ENCODE data around the gene CRLF2.

Gene CRLF2

GRCh38 chrX:1222531-1223241, 10.2 kb upstream of the CRLF2 start:
- no peak overlapping the region for H3K18ac ChIP-seq (ENCODE audit: low read length)
- H2BK15ac ChIP-seq (replicated peaks; ENCODE audit: low read depth): no peak overlapping the region
- peak overlapping the region; percentile 41 for H3K4ac ChIP-seq (ENCODE audit: low read depth, low read length)
- H2BK5ac ChIP-seq (ENCODE audit: low read length): no peak overlapping the region
- H2AK5ac ChIP-seq (ENCODE audit: low read length): peak overlapping the region; percentile 95
- no peaks in the 10 kb centered on the region for H3K27me3 ChIP-seq (ENCODE audit: insufficient read depth, low read length, poor library complexity)
- no peak overlapping the region for H3K23ac ChIP-seq (ENCODE audit: low read length)
- H3K79me1 ChIP-seq (ENCODE audit: low read length): no peaks in the 10 kb centered on the region
- H4K5ac ChIP-seq (ENCODE audit: low read length): no peak overlapping the region
- no peak overlapping the region for H3K27ac ChIP-seq (ENCODE audit: low read depth, low read length)
- H2BK120ac ChIP-seq (ENCODE audit: low read depth, low read length): no peak overlapping the region
- DNase-seq: no peak
- peaks cover 2% of the 10 kb centered on the region for H3K4me1 ChIP-seq (ENCODE audit: control insufficient read depth, low read depth, low read length)
- no peak overlapping the region for H3K9ac ChIP-seq (ENCODE audit: low read length)
- WGBS (ENCODE audit: extremely low coverage, insufficient coverage, low lambda C conversion rate): no CpG with 5 or more reads among the region's 17 CpGs
- H4K8ac ChIP-seq (ENCODE audit: low read depth, low read length): no peak overlapping the region
- H3K79me2 ChIP-seq (ENCODE audit: control insufficient read depth, insufficient read depth, low read length): no peaks in the 10 kb centered on the region
- no peak overlapping the region for H3K4me3 ChIP-seq (ENCODE audit: low read length)
- no peaks in the 10 kb centered on the region for H3K36me3 ChIP-seq (ENCODE audit: control insufficient read depth, insufficient read depth, low read length)
- no peak overlapping the region for H3K56ac ChIP-seq (ENCODE audit: low read length)
- no peak overlapping the region for H3K4me2 ChIP-seq (ENCODE audit: low read length)

GRCh38 chrX:1221296-1221845, 8.9 kb upstream of the CRLF2 start:
- H2AK5ac ChIP-seq (ENCODE audit: low read length): no peak overlapping the region
- no peak overlapping the region for H3K4ac ChIP-seq (ENCODE audit: low read depth, low read length)
- H4K5ac ChIP-seq (ENCODE audit: low read length): no peak overlapping the region
- no peak overlapping the region for H3K18ac ChIP-seq (ENCODE audit: low read length)
- no peak for DNase-seq
- no peaks in the 10 kb centered on the region for H3K27me3 ChIP-seq (ENCODE audit: insufficient read depth, low read length, poor library complexity)
- no peak overlapping the region for H2BK120ac ChIP-seq (ENCODE audit: low read depth, low read length)
- H3K27ac ChIP-seq (ENCODE audit: low read depth, low read length): no peak overlapping the region
- no peak overlapping the region for H3K9ac ChIP-seq (ENCODE audit: low read length)
- WGBS (ENCODE audit: extremely low coverage, insufficient coverage, low lambda C conversion rate): no CpG with 5 or more reads among the region's 12 CpGs
- H4K8ac ChIP-seq (ENCODE audit: low read depth, low read length): no peak overlapping the region
- no peaks in the 10 kb centered on the region for H3K79me2 ChIP-seq (ENCODE audit: control insufficient read depth, insufficient read depth, low read length)
- H3K4me2 ChIP-seq (ENCODE audit: low read length): no peak overlapping the region
- H3K56ac ChIP-seq (ENCODE audit: low read length): peak overlapping the region; percentile 25
- H3K36me3 ChIP-seq (ENCODE audit: control insufficient read depth, insufficient read depth, low read length): no peaks in the 10 kb centered on the region
- H3K23ac ChIP-seq (ENCODE audit: low read length): no peak overlapping the region
- H3K4me3 ChIP-seq (ENCODE audit: low read length): no peak overlapping the region
- no peak overlapping the region for H2BK15ac ChIP-seq (replicated peaks; ENCODE audit: low read depth)
- H3K79me1 ChIP-seq (ENCODE audit: low read length): no peaks in the 10 kb centered on the region
- no peak overlapping the region for H2BK5ac ChIP-seq (ENCODE audit: low read length)
- H3K4me1 ChIP-seq (ENCODE audit: control insufficient read depth, low read depth, low read length): peaks cover 2% of the 10 kb centered on the region

- Histone ChIP-seq H3K4me1 (ENCODE audit: control insufficient read depth, low read depth, low read length) (no peaks in the 10 kb centered on the region), H4K5ac (ENCODE audit: low read length) (no peak overlapping the region), H2AK5ac (ENCODE audit: low read length) (no peak overlapping the region), H4K8ac (ENCODE audit: low read depth, low read length) (no peak overlapping the region), H2BK5ac (ENCODE audit: low read length) (no peak overlapping the region), H3K79me2 (ENCODE audit: control insufficient read depth, insufficient read depth, low read length) (no peaks in the 10 kb centered on the region), H2BK15ac (replicated peaks; ENCODE audit: low read depth) (no peak overlapping the region), H3K27ac (ENCODE audit: low read depth, low read length) (no peak overlapping the region), H3K4ac (ENCODE audit: low read depth, low read length) (peak overlapping the region; percentile 61), H2BK120ac (ENCODE audit: low read depth, low read length) (no peak overlapping the region), H3K56ac (ENCODE audit: low read length) (no peak overlapping the region), H3K4me2 (ENCODE audit: low read length) (no peak overlapping the region), H3K36me3 (ENCODE audit: control insufficient read depth, insufficient read depth, low read length) (no peaks in the 10 kb centered on the region), H3K4me3 (ENCODE audit: low read length) (no peak overlapping the region), H3K27me3 (ENCODE audit: insufficient read depth, low read length, poor library complexity) (no peaks in the 10 kb centered on the region), H3K79me1 (ENCODE audit: low read length) (no peaks in the 10 kb centered on the region), H3K9ac (ENCODE audit: low read length) (no peak overlapping the region), H3K23ac (ENCODE audit: low read length) (no peak overlapping the region), H3K18ac (ENCODE audit: low read length) (no peak overlapping the region)
- DNase-seq: peak; percentile 50
- WGBS (ENCODE audit: extremely low coverage, insufficient coverage, low lambda C conversion rate): no CpG with 5 or more reads among the region's 4 CpGs
Observed at GRCh38 chrX:1218286-1218685, 5.8 kb upstream of the CRLF2 start.

GRCh38 chrX:1215123-1215823, 2.8 kb upstream of the CRLF2 start:
- H2BK5ac ChIP-seq (ENCODE audit: low read length): no peak overlapping the region
- H3K79me1 ChIP-seq (ENCODE audit: low read length): no peaks in the 10 kb centered on the region
- no peak overlapping the region for H2BK15ac ChIP-seq (replicated peaks; ENCODE audit: low read depth)
- H2AK5ac ChIP-seq (ENCODE audit: low read length): no peak overlapping the region
- no peak overlapping the region for H3K18ac ChIP-seq (ENCODE audit: low read length)
- no peak overlapping the region for H3K27ac ChIP-seq (ENCODE audit: low read depth, low read length)
- no peak for DNase-seq
- H3K27me3 ChIP-seq (ENCODE audit: insufficient read depth, low read length, poor library complexity): no peaks in the 10 kb centered on the region
- H3K36me3 ChIP-seq (ENCODE audit: control insufficient read depth, insufficient read depth, low read length): no peaks in the 10 kb centered on the region
- no peak overlapping the region for H2BK120ac ChIP-seq (ENCODE audit: low read depth, low read length)
- H3K79me2 ChIP-seq (ENCODE audit: control insufficient read depth, insufficient read depth, low read length): no peaks in the 10 kb centered on the region
- H4K8ac ChIP-seq (ENCODE audit: low read depth, low read length): no peak overlapping the region
- H3K23ac ChIP-seq (ENCODE audit: low read length): no peak overlapping the region
- H3K9ac ChIP-seq (ENCODE audit: low read length): no peak overlapping the region
- H3K4me2 ChIP-seq (ENCODE audit: low read length): no peak overlapping the region
- H3K56ac ChIP-seq (ENCODE audit: low read length): no peak overlapping the region
- H3K4ac ChIP-seq (ENCODE audit: low read depth, low read length): peak overlapping the region; percentile 23
- no CpG with 5 or more reads among the region's 10 CpGs for WGBS (ENCODE audit: extremely low coverage, insufficient coverage, low lambda C conversion rate)
- no peak overlapping the region for H3K4me3 ChIP-seq (ENCODE audit: low read length)
- no peak overlapping the region for H4K5ac ChIP-seq (ENCODE audit: low read length)
- H3K4me1 ChIP-seq (ENCODE audit: control insufficient read depth, low read depth, low read length): no peaks in the 10 kb centered on the region

GRCh38 chrX:1213971-1214370, 1.5 kb upstream of the CRLF2 start:
- Histone ChIP-seq H2BK120ac (ENCODE audit: low read depth, low read length) (no peak overlapping the region), H3K79me2 (ENCODE audit: control insufficient read depth, insufficient read depth, low read length) (no peaks in the 10 kb centered on the region), H3K23ac (ENCODE audit: low read length) (no peak overlapping the region), H3K4me3 (ENCODE audit: low read length) (no peak overlapping the region), H3K56ac (ENCODE audit: low read length) (no peak overlapping the region), H3K27ac (ENCODE audit: low read depth, low read length) (no peak overlapping the region), H2BK15ac (replicated peaks; ENCODE audit: low read depth) (no peak overlapping the region), H3K36me3 (ENCODE audit: control insufficient read depth, insufficient read depth, low read length) (no peaks in the 10 kb centered on the region), H3K27me3 (ENCODE audit: insufficient read depth, low read length, poor library complexity) (no peaks in the 10 kb centered on the region), H3K18ac (ENCODE audit: low read length) (no peak overlapping the region), H3K4me1 (ENCODE audit: control insufficient read depth, low read depth, low read length) (no peaks in the 10 kb centered on the region), H3K4me2 (ENCODE audit: low read length) (no peak overlapping the region), H2AK5ac (ENCODE audit: low read length) (no peak overlapping the region), H2BK5ac (ENCODE audit: low read length) (no peak overlapping the region), H3K4ac (ENCODE audit: low read depth, low read length) (no peak overlapping the region), H3K79me1 (ENCODE audit: low read length) (no peaks in the 10 kb centered on the region), H4K5ac (ENCODE audit: low read length) (no peak overlapping the region), H4K8ac (ENCODE audit: low read depth, low read length) (no peak overlapping the region), H3K9ac (ENCODE audit: low read length) (no peak overlapping the region)
- no peak for DNase-seq
- no CpG with 5 or more reads among the region's 11 CpGs for WGBS (ENCODE audit: extremely low coverage, insufficient coverage, low lambda C conversion rate)
